Endodermal cell (in vitro differentiated cells): ENCODE data around the gene AHSG. TPM values are rescaled to one million over a fixed set of nuclear protein-coding genes. Genes with fewer than 3 reads are reported as not detected.

Experiments
- DNase-seq: peaks from one replicate; pipeline ENCODE4 v3.0.0-alpha.2; 2017
- H3K27ac ChIP-seq: 2 replicates; pipeline ENCODE4 v1.5.1; 2013; ENCODE audit warnings: mild to moderate bottlenecking, low read depth, low read length, moderate library complexity
- H3K27me3 ChIP-seq: 2 replicates; pipeline ENCODE4 v1.6.1; 2013; ENCODE audit warnings: mild to moderate bottlenecking, low read length, moderate library complexity; ENCODE audit not compliant: insufficient read depth, control insufficient read depth, poor library complexity, severe bottlenecking
- H3K36me3 ChIP-seq: 2 replicates; pipeline ENCODE4 v1.7.0; 2013; ENCODE audit warnings: mild to moderate bottlenecking, low read length, moderate library complexity; ENCODE audit not compliant: control insufficient read depth, insufficient read depth
- H3K4me1 ChIP-seq: one replicate; pipeline ENCODE4 v1.7.0; 2013; ENCODE audit warnings: low read length; ENCODE audit not compliant: control insufficient read depth, insufficient read depth
- H3K4me3 ChIP-seq: 2 replicates; pipeline ENCODE4 v1.5.1; 2013; ENCODE audit warnings: mild to moderate bottlenecking, low read length, moderate library complexity
- H3K9ac ChIP-seq: 2 replicates; pipeline ENCODE4 v1.6.1; 2013; ENCODE audit warnings: mild to moderate bottlenecking, low read length, moderate library complexity; ENCODE audit not compliant: poor library complexity, severe bottlenecking; ENCODE audit errors: extremely low read depth
- H3K9me3 ChIP-seq: 2 replicates; pipeline ENCODE4 v1.6.1; 2013; ENCODE audit warnings: mild to moderate bottlenecking, low read length, moderate library complexity; ENCODE audit not compliant: control insufficient read depth
- H3K27ac Mint-ChIP-seq: 2 replicates; pipeline ENCODE4 v1.8.0; 2020; ENCODE audit warnings: mixed read lengths
- H3K27me3 Mint-ChIP-seq: 2 replicates; pipeline ENCODE4 v1.8.0; 2021; ENCODE audit warnings: mild to moderate bottlenecking, mixed read lengths; ENCODE audit not compliant: insufficient read depth
- H3K36me3 Mint-ChIP-seq: 2 replicates; pipeline ENCODE4 v1.8.0; 2020; ENCODE audit warnings: low read depth, mixed read lengths
- H3K4me1 Mint-ChIP-seq: 2 replicates; pipeline ENCODE4 v1.8.0; 2020; ENCODE audit warnings: mixed read lengths
- H3K4me3 Mint-ChIP-seq: 2 replicates; pipeline ENCODE4 v1.8.0; 2020; ENCODE audit warnings: mild to moderate bottlenecking, moderate library complexity, mixed read lengths
- H3K9me3 Mint-ChIP-seq: 2 replicates; pipeline ENCODE4 v1.8.0; 2020; ENCODE audit warnings: mild to moderate bottlenecking, mixed read lengths
- CTCF ChIP-seq: fragments of 200-600 bp; sonication (generic); conservative IDR thresholded peaks from 2 replicates; pipeline ENCODE4 v1.5.0; 2021; ENCODE audit warnings: antibody characterized with exemption, mild to moderate bottlenecking
- WGBS, 2 experiments: methylation state at CpG; one replicate each; pipeline versions ENCODE4 v1.1.5 to v1.1.7; 2013; ENCODE audit warnings: missing lambda C conversion rate in 2 of 2, mixed read lengths in 1 of 2; ENCODE audit not compliant: insufficient coverage in 1 of 2, insufficient read length in 1 of 2; 5-methylcytosine and 5-hydroxymethylcytosine counted together
- total RNA-seq, 2 donors: library from RNA; stranded (reverse); fragmentation: NEBNext Ultra II Directional in 1 of 2; extraction: Animal tissue kit (Norgen Biotek cat#: 25700) in 1 of 2; gene quantifications; 2 replicates in 1 of 2; 3 replicates in 1 of 2; pipeline ENCODE4 v1.2.1, GENCODE V29; 2021

The AHSG gene
- total RNA-seq, 2 donors from 2014 or later: not detected

GRCh38 chr3:186622651-186623310 is 9.9 kb downstream of the AHSG start:
- no peaks in the 10 kb centered on the region for H3K9me3 Mint-ChIP-seq
- H3K27me3 ChIP-seq: peaks cover 10% of the 10 kb centered on the region
- 62 to 71% methylated on average over 1 to 2 of the region's 2 CpGs for WGBS, 2 experiments
- DNase-seq: no peak
- no peaks in the 10 kb centered on the region for H3K36me3 ChIP-seq
- H3K4me3 ChIP-seq: no peak overlapping the region
- peaks cover 20% of the 10 kb centered on the region for H3K27me3 Mint-ChIP-seq
- no peak overlapping the region for H3K27ac Mint-ChIP-seq
- H3K4me1 ChIP-seq: no peaks in the 10 kb centered on the region
- H3K4me1 Mint-ChIP-seq: no peaks in the 10 kb centered on the region
- H3K27ac ChIP-seq: no peak overlapping the region
- H3K9me3 ChIP-seq: no peaks in the 10 kb centered on the region
- no peaks in the 10 kb centered on the region for H3K36me3 Mint-ChIP-seq
- H3K4me3 Mint-ChIP-seq: no peak overlapping the region
- no peak overlapping the region for H3K9ac ChIP-seq
- TF ChIP-seq CTCF: no peak

- H3K4me3 Mint-ChIP-seq: no peak overlapping the region
- peaks cover 13% of the 10 kb centered on the region for H3K27me3 Mint-ChIP-seq
- Histone ChIP-seq H3K4me3 (no peak overlapping the region), H3K9ac (no peak overlapping the region), H3K4me1 (no peaks in the 10 kb centered on the region), H3K36me3 (no peaks in the 10 kb centered on the region), H3K27ac (no peak overlapping the region), H3K9me3 (no peaks in the 10 kb centered on the region), H3K27me3 (no peaks in the 10 kb centered on the region)
- TF ChIP-seq CTCF: no peak
- DNase-seq: no peak
- no peaks in the 10 kb centered on the region for H3K9me3 Mint-ChIP-seq
- no peaks in the 10 kb centered on the region for H3K4me1 Mint-ChIP-seq
- no peaks in the 10 kb centered on the region for H3K36me3 Mint-ChIP-seq
- no peak overlapping the region for H3K27ac Mint-ChIP-seq
- WGBS, 2 experiments: 91 to 97% methylated on average over 2 to 4 of the region's 4 CpGs
These were observed 11.7 kb downstream of the AHSG start for GRCh38 chr3:186624598-186624997.

- Mint-ChIP-seq H3K9me3 (no peaks in the 10 kb centered on the region), H3K27ac (no peak overlapping the region), H3K36me3 (no peaks in the 10 kb centered on the region), H3K4me1 (no peaks in the 10 kb centered on the region), H3K4me3 (no peak overlapping the region), H3K27me3 (peaks cover 11% of the 10 kb centered on the region)
- Histone ChIP-seq H3K27me3 (no peaks in the 10 kb centered on the region), H3K4me3 (no peak overlapping the region), H3K4me1 (no peaks in the 10 kb centered on the region), H3K36me3 (no peaks in the 10 kb centered on the region), H3K9me3 (no peaks in the 10 kb centered on the region), H3K9ac (no peak overlapping the region), H3K27ac (no peak overlapping the region)
- no peak for DNase-seq
- 91 to 100% methylated on average over 1 to 4 of the region's 4 CpGs for WGBS, 2 experiments
- TF ChIP-seq CTCF: no peak
These were observed 12.8 kb downstream of the AHSG start for GRCh38 chr3:186625600-186626042.
